ENCODE data around the gene MUC4. TPM values are rescaled to one million over a fixed set of nuclear protein-coding genes. Genes with fewer than 3 reads are reported as not detected.

MUC4 gene
- total and polyA plus RNA-seq, 5 donors from 2014 or later: not detected

DNA sequence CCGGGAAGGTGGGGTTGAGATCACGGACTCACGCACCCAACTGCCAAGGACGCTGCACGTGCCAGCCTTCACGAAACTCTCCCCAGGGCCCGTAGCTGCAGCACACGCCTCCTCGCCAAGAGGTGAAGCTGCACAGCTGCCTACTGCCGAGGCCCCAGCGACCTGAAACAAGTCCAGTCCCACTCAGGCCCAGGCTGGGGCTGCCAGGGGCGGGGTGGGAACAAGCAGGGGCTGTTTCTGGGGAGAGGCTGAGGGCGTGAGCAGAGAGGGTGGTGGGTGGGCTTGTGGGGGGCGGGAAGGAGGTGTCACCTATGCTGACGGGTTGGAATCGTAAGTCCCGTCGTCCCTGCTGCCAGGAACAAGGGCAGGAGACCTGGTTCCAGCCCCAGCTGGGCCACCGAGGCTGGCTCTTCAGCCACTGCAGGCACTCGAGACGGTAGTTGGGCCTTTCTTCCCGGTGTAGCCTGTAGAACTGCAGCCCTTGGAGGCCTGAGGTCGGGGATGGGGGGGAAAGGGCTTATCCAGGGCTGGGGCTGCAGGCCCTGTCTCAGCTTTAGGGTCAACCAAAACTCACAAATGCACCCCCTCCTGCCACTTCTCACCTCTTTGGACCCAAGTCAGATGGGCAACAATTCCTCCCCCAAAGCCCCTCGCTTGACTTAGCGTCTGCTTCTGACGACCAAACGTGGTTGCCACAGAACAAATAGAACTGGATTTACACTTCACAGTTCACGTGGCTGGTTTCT is 46.6 kb downstream of the MUC4 start:
- H3K36me3 ChIP-seq (ENCODE audit: control insufficient read depth, insufficient read depth, low read length): no peaks in the 10 kb centered on the region
- no peak overlapping the region for H3K27ac ChIP-seq (ENCODE audit: insufficient read depth, low read length, poor library complexity, severe bottlenecking)
- H3K4me1 ChIP-seq (ENCODE audit: control insufficient read depth, insufficient read depth, low read length, poor library complexity, severe bottlenecking): peaks cover 5% of the 10 kb centered on the region
- ATAC-seq (ENCODE audit: low read depth in 2 of 2) (no peak), DNase-seq (no peak)
- no peak overlapping the region for H3K4me3 ChIP-seq (ENCODE audit: low read depth, low read length)
- H3K9me3 ChIP-seq (ENCODE audit: control insufficient read depth in 2 of 2, low read length in 2 of 2): no peaks in the 10 kb centered on the region
- no peak overlapping the region for H3K4me3 Mint-ChIP-seq
- H3K27me3 Mint-ChIP-seq: peaks cover 5% of the 10 kb centered on the region
- peaks cover 0 to 3% (median 0%) of the 10 kb centered on the region in 4 donors for H3K4me1 Mint-ChIP-seq
- H3K9me3 Mint-ChIP-seq: peaks cover 0 to 4% (median 0%) of the 10 kb centered on the region in 7 donors
- H3K36me3 Mint-ChIP-seq: no peaks in the 10 kb centered on the region
- H3K27ac Mint-ChIP-seq: no peak overlapping the region
- H3K27me3 ChIP-seq (ENCODE audit: control insufficient read depth, insufficient read depth, low read length): no peaks in the 10 kb centered on the region

DNA sequence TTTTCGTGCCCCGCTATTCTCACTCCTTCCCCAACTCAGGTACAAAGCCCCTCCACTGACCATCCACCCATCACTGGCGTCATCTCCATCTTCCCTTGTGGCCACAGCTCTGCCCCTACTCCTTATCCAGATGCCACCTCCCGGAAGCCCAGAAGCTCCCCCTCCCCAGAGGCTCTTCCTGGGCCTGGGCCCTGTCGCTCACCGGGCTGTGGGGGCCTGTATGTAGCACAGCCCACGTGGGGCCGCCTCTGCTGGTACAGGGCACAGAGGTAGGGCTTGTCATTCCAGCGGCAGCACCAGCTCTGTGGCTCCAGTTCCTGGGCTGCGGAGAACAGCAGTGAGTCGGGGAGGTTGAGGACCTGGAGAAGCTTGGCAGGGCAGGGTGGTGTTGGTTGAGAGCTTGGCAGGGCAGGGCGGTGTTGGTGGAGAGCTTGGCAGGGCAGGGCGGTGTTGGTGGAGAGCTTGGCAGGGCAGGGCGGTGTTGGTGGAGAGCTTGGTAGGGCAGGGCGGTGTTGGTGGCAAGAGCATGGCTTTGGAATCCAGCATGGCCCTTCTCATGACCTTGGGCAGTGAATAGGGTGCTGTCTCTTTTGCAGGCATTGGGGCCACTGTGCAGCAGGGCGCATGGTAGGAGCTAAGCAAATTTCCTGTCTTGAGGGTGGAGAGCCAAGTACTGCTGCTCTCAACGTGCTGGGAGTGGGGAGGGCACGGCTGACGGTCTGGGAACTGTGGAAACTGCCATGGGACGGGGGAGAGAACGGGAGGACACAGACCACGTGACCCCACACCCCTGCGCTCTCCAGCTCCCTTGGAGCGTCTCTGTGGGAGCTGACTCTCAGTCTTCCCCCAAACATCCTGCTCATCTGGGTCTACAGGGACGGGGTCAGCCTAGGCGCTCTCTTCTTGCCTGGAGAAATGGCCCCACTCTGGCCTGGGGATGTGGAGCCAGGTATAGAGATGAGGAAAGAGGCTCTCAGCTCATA is 47.6 kb downstream of the MUC4 start:
- peaks cover 0 to 3% (median 0%) of the 10 kb centered on the region in 4 donors for H3K4me1 Mint-ChIP-seq
- peaks cover 0 to 4% (median 0%) of the 10 kb centered on the region in 7 donors for H3K9me3 Mint-ChIP-seq
- Histone ChIP-seq H3K4me1 (ENCODE audit: control insufficient read depth, insufficient read depth, low read length, poor library complexity, severe bottlenecking) (peaks cover 5% of the 10 kb centered on the region), H3K4me3 (ENCODE audit: low read depth, low read length) (no peak overlapping the region), H3K9me3 (ENCODE audit: control insufficient read depth in 2 of 2, low read length in 2 of 2) (no peaks in the 10 kb centered on the region), H3K36me3 (ENCODE audit: control insufficient read depth, insufficient read depth, low read length) (no peaks in the 10 kb centered on the region), H3K27ac (ENCODE audit: insufficient read depth, low read length, poor library complexity, severe bottlenecking) (no peak overlapping the region), H3K27me3 (ENCODE audit: control insufficient read depth, insufficient read depth, low read length) (peaks cover 2% of the 10 kb centered on the region)
- DNase-seq: no peak
- no peaks in the 10 kb centered on the region for H3K36me3 Mint-ChIP-seq
- no peak for ATAC-seq (ENCODE audit: low read depth in 2 of 2)
- H3K27me3 Mint-ChIP-seq: peaks cover 15% of the 10 kb centered on the region
- H3K27ac Mint-ChIP-seq: no peak overlapping the region
- no peak overlapping the region for H3K4me3 Mint-ChIP-seq

DNA sequence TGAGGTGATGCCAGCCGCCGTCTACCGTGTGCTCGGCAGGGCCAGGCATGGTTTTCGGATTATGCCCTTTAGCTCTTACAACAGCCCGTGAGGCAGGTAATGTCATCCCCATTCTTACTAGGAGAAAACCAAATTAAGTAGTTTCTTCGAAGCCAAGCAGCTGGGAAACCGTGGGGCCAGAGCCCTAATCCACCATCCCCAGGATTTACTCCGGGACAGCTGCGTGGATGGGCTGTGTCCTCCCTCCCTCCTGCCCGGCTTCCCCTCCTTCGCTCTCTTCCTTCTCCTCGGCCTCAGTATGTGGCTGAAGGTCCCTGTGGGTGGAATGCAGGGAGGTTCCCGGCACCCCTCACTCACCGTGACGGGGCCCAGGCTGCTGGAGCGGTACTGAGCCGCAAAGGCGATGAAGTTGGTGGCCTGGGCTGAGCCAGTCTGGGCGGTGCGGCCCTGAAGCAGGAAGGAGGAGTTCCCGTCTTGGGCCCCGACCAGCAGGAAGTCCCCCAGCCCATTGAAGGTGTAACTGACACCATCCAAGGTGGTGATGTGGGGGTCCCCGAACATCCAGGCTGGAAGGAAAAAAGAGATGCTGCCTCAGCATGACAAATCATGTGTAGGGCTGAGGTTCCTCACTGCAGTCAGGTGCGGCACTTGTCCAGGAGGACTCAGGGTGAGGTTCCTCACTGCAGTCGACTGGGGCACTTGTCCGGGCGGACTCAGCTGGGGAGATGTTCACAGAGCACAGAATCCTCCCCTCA is 48.5 kb downstream of the MUC4 start:
- Mint-ChIP-seq H3K9me3 (peaks cover 0 to 3% (median 0%) of the 10 kb centered on the region in 7 donors), H3K4me1 (peaks cover 0 to 3% (median 0%) of the 10 kb centered on the region in 4 donors), H3K36me3 (no peaks in the 10 kb centered on the region), H3K4me3 (no peak overlapping the region), H3K27ac (no peak overlapping the region), H3K27me3 (peaks cover 17% of the 10 kb centered on the region)
- ATAC-seq (ENCODE audit: low read depth in 2 of 2) (no peak), DNase-seq (no peak)
- Histone ChIP-seq H3K27me3 (ENCODE audit: control insufficient read depth, insufficient read depth, low read length) (peaks cover 3% of the 10 kb centered on the region), H3K36me3 (ENCODE audit: control insufficient read depth, insufficient read depth, low read length) (no peaks in the 10 kb centered on the region), H3K4me3 (ENCODE audit: low read depth, low read length) (no peak overlapping the region), H3K4me1 (ENCODE audit: control insufficient read depth, insufficient read depth, low read length, poor library complexity, severe bottlenecking) (peaks cover 5% of the 10 kb centered on the region), H3K27ac (ENCODE audit: insufficient read depth, low read length, poor library complexity, severe bottlenecking) (no peak overlapping the region), H3K9me3 (ENCODE audit: control insufficient read depth in 2 of 2, low read length in 2 of 2) (no peaks in the 10 kb centered on the region)

DNA sequence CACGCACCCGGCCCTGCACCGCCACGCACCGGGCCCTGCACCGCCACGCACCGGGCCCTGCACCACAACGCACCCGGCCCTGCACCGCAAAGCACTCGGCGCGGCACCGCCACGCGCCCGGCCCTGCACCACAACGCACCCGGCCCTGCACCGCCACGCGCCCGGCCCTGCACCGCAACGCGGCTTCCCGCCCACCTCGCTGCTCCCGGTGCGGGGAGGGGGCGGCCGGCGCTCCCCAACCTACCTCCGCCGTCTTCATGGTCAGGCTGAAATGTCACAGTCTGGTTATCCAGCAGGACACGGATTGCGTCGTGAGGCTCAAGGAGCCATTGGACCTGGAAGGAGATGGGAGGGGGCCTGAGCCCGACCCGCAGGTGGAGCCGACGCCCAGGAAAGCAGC is 49.1 kb downstream of the MUC4 start:
- Histone ChIP-seq H3K4me1 (ENCODE audit: control insufficient read depth, insufficient read depth, low read length, poor library complexity, severe bottlenecking) (peaks cover 5% of the 10 kb centered on the region), H3K36me3 (ENCODE audit: control insufficient read depth, insufficient read depth, low read length) (no peaks in the 10 kb centered on the region), H3K27ac (ENCODE audit: insufficient read depth, low read length, poor library complexity, severe bottlenecking) (no peak overlapping the region), H3K4me3 (ENCODE audit: low read depth, low read length) (no peak overlapping the region), H3K9me3 (ENCODE audit: control insufficient read depth in 2 of 2, low read length in 2 of 2) (no peaks in the 10 kb centered on the region), H3K27me3 (ENCODE audit: control insufficient read depth, insufficient read depth, low read length) (peaks cover 3% of the 10 kb centered on the region)
- no peak overlapping the region for H3K27ac Mint-ChIP-seq
- ATAC-seq (ENCODE audit: low read depth in 2 of 2) (no peak), DNase-seq (no peak)
- H3K36me3 Mint-ChIP-seq: no peaks in the 10 kb centered on the region
- H3K4me1 Mint-ChIP-seq: peaks cover 0 to 3% (median 0%) of the 10 kb centered on the region in 4 donors
- peaks cover 23% of the 10 kb centered on the region for H3K27me3 Mint-ChIP-seq
- peaks cover 0 to 3% (median 0%) of the 10 kb centered on the region in 7 donors for H3K9me3 Mint-ChIP-seq
- H3K4me3 Mint-ChIP-seq: no peak overlapping the region

DNA sequence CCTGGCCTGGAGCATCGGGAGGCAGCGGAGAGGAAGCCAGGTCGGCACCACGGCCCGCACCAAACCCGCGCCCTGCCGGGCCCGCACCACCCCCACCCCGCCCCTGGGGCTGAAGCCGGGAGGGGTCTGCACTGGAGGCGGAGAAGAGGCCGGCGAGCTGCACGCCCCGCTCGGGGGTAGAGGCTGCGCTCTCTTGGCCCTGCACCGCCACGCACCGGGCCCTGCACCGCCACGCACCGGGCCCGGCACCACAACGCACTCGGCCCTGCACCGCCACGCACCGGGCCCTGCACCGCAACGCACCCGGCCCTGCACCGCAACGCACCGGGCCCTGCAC is 49.5 kb downstream of the MUC4 start:
- peaks cover 0 to 3% (median 0%) of the 10 kb centered on the region in 4 donors for H3K4me1 Mint-ChIP-seq
- peaks cover 0 to 2% (median 0%) of the 10 kb centered on the region in 7 donors for H3K9me3 Mint-ChIP-seq
- H3K4me3 Mint-ChIP-seq: no peak overlapping the region
- ATAC-seq (ENCODE audit: low read depth in 2 of 2) (no peak), DNase-seq (no peak)
- no peaks in the 10 kb centered on the region for H3K36me3 Mint-ChIP-seq
- Histone ChIP-seq H3K4me1 (ENCODE audit: control insufficient read depth, insufficient read depth, low read length, poor library complexity, severe bottlenecking) (peaks cover 5% of the 10 kb centered on the region), H3K36me3 (ENCODE audit: control insufficient read depth, insufficient read depth, low read length) (no peaks in the 10 kb centered on the region), H3K27ac (ENCODE audit: insufficient read depth, low read length, poor library complexity, severe bottlenecking) (no peak overlapping the region), H3K4me3 (ENCODE audit: low read depth, low read length) (no peak overlapping the region), H3K9me3 (ENCODE audit: control insufficient read depth in 2 of 2, low read length in 2 of 2) (no peaks in the 10 kb centered on the region), H3K27me3 (ENCODE audit: control insufficient read depth, insufficient read depth, low read length) (peaks cover 3% of the 10 kb centered on the region)
- peaks cover 24% of the 10 kb centered on the region for H3K27me3 Mint-ChIP-seq
- H3K27ac Mint-ChIP-seq: no peak overlapping the region

DNA sequence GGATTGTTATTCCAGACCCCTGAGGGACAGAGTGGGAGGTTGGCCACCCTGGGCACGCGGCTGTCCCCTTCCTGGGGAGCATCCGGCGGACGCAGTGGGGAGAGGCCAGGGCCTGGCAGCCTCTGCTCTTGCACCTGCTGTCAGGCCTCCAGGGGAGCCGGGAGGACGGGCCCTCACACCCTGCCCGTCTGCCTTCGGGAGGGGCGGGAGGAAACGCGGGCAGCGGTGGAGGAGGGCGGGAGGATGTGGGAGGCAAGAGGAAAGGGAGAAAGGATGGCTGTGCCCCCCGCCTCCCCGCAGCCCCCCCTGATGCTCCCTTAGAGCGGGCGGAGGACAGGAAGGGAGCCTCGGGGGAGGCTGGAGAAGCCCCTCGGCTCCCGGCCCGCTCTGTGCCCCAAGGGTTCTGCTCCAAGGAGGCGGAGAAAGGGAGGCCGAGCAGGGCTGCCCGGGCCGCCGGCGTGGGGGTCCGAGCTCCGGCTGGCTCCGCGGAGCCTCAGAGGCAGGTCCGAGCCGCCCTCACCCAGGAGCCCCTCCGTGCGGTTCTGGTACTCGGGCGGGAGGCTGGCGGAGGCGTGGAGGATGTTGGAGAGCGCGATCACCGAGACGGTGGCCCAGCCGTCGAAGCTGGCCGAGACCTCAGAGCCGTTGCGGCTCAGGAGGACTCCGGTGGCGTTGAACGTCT is 50.0 kb downstream of the MUC4 start:
- no peak for ATAC-seq (ENCODE audit: low read depth in 2 of 2)
- H3K27me3 ChIP-seq (ENCODE audit: control insufficient read depth, insufficient read depth, low read length): peaks cover 6% of the 10 kb centered on the region
- H3K27me3 Mint-ChIP-seq: peaks cover 25% of the 10 kb centered on the region
- no peaks in the 10 kb centered on the region for H3K36me3 ChIP-seq (ENCODE audit: control insufficient read depth, insufficient read depth, low read length)
- no peak overlapping the region for H3K27ac Mint-ChIP-seq
- peaks cover 0 to 4% (median 2%) of the 10 kb centered on the region in 4 donors for H3K4me1 Mint-ChIP-seq
- H3K4me1 ChIP-seq (ENCODE audit: control insufficient read depth, insufficient read depth, low read length, poor library complexity, severe bottlenecking): peaks cover 5% of the 10 kb centered on the region
- H3K4me3 Mint-ChIP-seq: no peak overlapping the region
- DNase-seq: no peak
- H3K9me3 Mint-ChIP-seq: peaks cover 0 to 2% (median 0%) of the 10 kb centered on the region in 7 donors
- H3K9me3 ChIP-seq (ENCODE audit: control insufficient read depth in 2 of 2, low read length in 2 of 2): no peaks in the 10 kb centered on the region
- no peaks in the 10 kb centered on the region for H3K36me3 Mint-ChIP-seq
- H3K4me3 ChIP-seq (ENCODE audit: low read depth, low read length): no peak overlapping the region
- H3K27ac ChIP-seq (ENCODE audit: insufficient read depth, low read length, poor library complexity, severe bottlenecking): no peak overlapping the region

DNA sequence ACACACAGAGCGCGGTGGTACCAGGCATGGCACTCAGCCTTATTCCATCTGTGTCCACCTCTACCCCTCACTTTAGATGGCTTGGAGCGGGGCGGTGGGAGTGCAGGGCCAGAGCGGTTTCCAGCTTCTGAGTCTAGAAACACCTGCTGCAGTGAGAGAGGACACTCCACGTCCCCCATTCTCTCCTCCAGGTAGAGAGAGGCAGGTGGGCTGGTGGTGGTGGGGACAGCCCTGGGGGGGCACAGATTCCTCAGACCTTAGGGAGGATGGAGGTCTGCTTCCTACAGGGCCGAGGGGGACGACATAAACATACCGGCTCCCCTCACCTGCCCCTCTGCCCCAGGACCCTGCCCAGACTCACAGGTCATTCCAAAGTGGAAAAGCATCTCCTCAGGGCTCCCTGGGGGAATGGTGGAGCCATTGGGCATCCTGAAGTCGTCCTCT is 50.6 kb downstream of the MUC4 start:
- DNase-seq (no peak), ATAC-seq (ENCODE audit: low read depth in 2 of 2) (no peak)
- Mint-ChIP-seq H3K27me3 (peaks cover 30% of the 10 kb centered on the region), H3K36me3 (no peaks in the 10 kb centered on the region), H3K27ac (no peak overlapping the region), H3K4me3 (peak overlapping the region in 1 of 4 donors; percentile 76), H3K9me3 (peaks cover 0 to 2% (median 0%) of the 10 kb centered on the region in 7 donors), H3K4me1 (peaks cover 0 to 4% (median 2%) of the 10 kb centered on the region in 4 donors)
- Histone ChIP-seq H3K36me3 (ENCODE audit: control insufficient read depth, insufficient read depth, low read length) (no peaks in the 10 kb centered on the region), H3K4me1 (ENCODE audit: control insufficient read depth, insufficient read depth, low read length, poor library complexity, severe bottlenecking) (peaks cover 5% of the 10 kb centered on the region), H3K27ac (ENCODE audit: insufficient read depth, low read length, poor library complexity, severe bottlenecking) (no peak overlapping the region), H3K27me3 (ENCODE audit: control insufficient read depth, insufficient read depth, low read length) (peaks cover 6% of the 10 kb centered on the region), H3K4me3 (ENCODE audit: low read depth, low read length) (no peak overlapping the region), H3K9me3 (ENCODE audit: control insufficient read depth in 2 of 2, low read length in 2 of 2) (no peaks in the 10 kb centered on the region)

All from CD4-positive, CD25-positive, alpha-beta regulatory T cell (primary cell).